Cardiac fibroblast (primary cell): Measurements from ENCODE around the gene PHF14.
A peak's percentile ranks its signal among the peaks of the same experiment; 100 is the strongest.

Source experiments
- DNase-seq, 2 donors: peaks; one replicate each; pipeline versions ENCODE4 v3.0.0 to v3.0.0-alpha.2; 2010; ENCODE audit warnings: low read depth in 2 of 2
- H3K4me3 ChIP-seq, 2 donors: replicated peaks in 1 of 2; 1 replicate in 1 of 2; 2 replicates in 1 of 2; pipeline ENCODE4 v1.5.1; 2011; ENCODE audit warnings: low read depth in 2 of 2, low read length in 2 of 2, mild to moderate bottlenecking in 2 of 2, moderate library complexity in 1 of 2
- TF ChIP-seq, protein P1 (sequence below): IDR thresholded peaks from one replicate; pipeline ENCODE4 v1.5.1; 2011; ENCODE audit warnings: low read depth, mild to moderate bottlenecking, low read length, inconsistent platforms

PHF14 gene

DNA sequence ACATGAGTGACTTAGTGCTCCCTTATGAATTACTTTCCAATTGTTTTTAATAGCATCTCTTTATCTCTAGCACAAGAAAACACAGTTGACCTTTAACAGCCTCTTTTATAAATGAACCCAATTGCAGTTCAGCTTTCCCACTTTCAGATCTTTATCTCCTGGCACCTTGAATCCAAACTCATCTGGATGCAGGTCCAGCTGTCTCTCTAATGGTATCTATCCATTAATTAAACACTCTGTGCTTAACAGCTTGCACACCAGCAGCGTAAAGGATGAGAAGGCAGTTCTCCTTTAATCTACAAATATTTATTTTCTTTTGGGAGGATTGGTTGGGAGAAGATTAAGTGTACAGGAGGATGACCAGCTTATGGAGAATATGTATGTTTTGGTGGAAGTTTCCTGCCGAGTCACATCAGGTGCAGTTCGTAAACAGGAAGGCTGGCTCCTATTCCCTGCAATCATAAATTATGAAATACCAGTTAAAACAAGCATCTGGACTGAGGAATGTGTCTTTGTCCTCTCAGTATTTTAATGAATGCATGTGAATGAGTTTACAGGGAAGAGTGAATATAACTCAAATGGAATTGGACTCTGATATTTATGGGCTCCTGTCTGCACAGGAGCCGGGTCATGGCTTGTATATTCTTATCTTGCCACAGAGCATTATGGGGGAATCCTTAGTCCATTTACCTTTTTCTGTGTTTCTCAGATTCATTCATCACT lies 232.7 kb downstream of the PHF14 start:
- no peak for DNase-seq

DNA sequence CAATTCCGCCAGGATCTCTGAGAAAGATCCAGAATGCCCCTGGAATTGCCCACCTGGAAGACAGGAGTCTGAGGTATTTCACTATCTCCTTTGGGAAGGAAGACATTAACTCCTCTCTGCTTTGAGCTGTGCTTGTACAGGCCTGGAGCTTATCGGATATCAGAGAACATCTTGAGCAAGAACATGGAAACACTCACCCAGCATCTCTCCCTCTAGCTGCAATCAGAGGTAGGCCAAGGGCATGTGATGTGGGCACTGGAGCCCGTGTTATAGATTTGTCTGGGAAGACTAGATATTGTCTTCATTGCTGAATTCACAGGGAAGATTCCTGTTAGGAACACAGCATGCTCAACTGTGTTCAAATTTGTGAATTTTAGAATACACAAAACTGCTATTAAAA lies 233.9 kb downstream of the PHF14 start:
- TF ChIP-seq, protein P1, sequence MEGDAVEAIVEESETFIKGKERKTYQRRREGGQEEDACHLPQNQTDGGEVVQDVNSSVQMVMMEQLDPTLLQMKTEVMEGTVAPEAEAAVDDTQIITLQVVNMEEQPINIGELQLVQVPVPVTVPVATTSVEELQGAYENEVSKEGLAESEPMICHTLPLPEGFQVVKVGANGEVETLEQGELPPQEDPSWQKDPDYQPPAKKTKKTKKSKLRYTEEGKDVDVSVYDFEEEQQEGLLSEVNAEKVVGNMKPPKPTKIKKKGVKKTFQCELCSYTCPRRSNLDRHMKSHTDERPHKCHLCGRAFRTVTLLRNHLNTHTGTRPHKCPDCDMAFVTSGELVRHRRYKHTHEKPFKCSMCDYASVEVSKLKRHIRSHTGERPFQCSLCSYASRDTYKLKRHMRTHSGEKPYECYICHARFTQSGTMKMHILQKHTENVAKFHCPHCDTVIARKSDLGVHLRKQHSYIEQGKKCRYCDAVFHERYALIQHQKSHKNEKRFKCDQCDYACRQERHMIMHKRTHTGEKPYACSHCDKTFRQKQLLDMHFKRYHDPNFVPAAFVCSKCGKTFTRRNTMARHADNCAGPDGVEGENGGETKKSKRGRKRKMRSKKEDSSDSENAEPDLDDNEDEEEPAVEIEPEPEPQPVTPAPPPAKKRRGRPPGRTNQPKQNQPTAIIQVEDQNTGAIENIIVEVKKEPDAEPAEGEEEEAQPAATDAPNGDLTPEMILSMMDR, result peak; percentile 6
- peak in 1 of 2 donors; percentile 18 for DNase-seq
- no peak overlapping the region for H3K4me3 ChIP-seq

More for the DNA sequence above, 232.7 kb downstream of the PHF14 start:
- TF ChIP-seq, protein P1, result no peak
- no peak overlapping the region for H3K4me3 ChIP-seq

DNA sequence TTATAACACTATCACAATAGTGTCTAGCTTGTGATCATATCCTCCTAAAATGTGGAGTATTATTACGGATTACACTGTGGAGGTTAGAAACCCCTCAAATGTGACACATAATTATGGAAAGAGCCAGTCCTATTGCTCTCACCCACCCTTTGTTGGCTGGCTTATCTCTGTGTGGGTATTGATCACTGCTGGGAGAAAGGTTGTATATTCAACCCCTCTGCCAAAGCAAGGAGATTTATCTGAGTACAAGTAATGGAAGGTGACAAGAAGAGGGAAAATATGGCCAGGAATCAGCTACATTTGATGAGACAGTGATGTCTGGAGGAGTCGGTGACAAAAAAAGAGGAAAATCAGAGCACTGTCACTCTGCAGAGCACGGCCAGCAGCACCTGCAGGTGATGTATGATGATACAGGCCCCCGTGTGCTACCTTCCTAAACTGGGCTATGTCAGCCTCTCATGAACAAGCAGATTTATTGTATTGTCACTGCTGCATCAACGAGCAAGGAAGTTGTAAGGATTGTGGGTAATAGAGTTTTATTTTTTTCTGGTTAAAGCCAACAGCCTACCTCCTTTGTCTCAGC lies 235.3 kb downstream of the PHF14 start:
- TF ChIP-seq, protein P1, result no peak
- H3K4me3 ChIP-seq, result no peak overlapping the region
- no peak for DNase-seq

DNA sequence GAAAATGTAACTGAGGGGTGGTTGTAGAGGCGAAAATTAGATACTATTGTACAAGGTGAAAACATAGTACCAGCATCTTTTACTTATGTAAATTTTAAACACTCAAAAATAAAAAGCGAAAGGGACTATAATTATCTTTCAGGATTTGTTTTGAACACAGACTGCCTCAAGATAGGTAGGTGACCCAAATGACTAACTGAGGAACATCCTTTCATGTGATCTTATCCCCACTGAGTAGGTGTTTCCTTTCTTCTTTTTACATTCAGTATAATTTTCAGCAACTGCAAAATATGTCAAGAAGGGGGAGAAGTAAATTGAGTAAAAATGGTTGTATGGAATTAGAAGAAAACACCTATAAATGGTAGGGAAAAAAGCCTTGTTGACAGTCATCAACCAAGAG lies 236.7 kb downstream of the PHF14 start:
- TF ChIP-seq, protein P1, result no peak
- no peak for DNase-seq
- H3K4me3 ChIP-seq, result no peak overlapping the region

DNA sequence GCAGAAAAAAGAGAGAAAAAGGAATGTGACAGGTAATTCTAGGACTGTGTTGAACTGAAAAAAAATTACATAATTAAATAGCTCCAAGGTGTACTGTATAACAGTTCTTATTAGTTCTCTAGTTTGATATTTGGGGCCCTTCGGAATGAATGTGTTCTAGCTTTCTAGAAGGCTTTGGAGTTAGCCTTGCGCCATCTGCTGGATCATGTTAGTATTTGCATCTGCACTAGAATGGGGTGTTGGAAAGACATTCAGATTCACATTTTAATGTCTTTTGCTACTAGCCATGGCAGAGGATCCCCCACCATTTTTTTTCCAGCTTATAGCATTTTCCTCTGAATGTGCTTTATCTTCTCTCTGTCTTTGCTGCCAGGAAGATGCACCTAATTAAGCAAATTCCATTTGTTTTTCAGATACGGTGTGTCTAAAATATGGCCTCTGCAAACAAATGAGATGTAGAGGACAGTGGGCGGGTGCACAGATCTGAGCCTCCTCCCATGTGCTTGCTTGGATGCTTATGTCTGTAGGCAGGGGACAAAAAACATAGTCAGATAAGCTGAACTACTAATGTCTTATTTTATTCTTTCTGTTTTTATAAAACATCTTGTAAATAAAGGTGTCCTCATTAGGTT lies 238.5 kb downstream of the PHF14 start:
- H3K4me3 ChIP-seq, result no peak overlapping the region
- TF ChIP-seq, protein P1, result peak; percentile 81
- peak; percentile 82 to 86 for DNase-seq

DNA sequence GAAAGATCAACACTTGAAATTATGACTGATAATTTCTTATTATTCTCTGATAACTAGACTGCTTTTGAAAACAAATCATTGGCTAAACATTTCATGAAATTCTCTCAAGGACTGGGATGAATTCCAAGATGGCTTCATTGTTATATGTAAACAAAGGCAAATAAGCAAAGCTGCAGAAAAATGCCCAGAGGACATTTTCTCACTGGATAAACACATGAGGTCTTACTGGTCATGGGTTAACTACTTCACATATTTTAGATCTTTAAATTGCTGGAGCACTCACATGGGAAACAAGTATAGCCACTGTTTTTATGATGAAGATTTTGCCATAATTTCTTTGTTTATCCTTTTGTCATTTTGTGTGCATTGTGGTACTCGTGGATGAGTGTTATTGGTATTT lies 239.1 kb downstream of the PHF14 start:
- no peak overlapping the region for H3K4me3 ChIP-seq
- TF ChIP-seq, protein P1, result no peak
- peak; percentile 48 for DNase-seq
